ENCODE results near the gene GAB1.

DNA sequence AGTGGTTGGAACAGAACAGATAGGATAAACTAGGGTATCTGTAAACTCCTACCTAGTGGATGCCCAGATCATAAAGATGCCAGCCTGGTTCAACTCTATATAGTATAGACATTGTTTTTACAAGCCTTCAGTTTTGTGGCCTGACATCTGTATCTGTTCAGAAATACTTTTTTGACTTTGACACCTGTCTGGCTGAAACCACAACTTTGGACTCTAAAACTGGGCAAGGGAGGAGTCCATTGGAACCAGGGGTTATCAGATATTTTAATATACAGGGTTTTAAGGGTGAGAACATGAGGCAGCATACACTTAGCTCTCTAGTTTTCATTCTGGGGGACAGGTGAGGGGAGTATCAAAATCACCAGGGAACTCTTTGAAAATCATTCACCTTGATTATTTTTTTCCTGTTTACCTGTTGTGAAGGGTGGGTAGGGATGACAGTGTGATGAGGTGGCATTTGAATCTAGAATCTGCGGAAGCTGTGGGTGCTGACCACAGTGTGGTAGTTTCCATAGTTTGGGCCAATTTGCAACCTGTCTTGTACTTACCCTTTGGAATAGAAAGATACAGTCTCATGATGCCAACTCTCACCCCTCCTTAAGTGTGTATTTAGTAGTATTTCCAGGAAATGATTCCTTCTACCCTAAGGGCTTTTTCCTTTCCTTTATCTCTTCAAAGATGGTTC lies 20.6 kb downstream of the GAB1 start:
- TF ChIP-seq, protein P1, sequence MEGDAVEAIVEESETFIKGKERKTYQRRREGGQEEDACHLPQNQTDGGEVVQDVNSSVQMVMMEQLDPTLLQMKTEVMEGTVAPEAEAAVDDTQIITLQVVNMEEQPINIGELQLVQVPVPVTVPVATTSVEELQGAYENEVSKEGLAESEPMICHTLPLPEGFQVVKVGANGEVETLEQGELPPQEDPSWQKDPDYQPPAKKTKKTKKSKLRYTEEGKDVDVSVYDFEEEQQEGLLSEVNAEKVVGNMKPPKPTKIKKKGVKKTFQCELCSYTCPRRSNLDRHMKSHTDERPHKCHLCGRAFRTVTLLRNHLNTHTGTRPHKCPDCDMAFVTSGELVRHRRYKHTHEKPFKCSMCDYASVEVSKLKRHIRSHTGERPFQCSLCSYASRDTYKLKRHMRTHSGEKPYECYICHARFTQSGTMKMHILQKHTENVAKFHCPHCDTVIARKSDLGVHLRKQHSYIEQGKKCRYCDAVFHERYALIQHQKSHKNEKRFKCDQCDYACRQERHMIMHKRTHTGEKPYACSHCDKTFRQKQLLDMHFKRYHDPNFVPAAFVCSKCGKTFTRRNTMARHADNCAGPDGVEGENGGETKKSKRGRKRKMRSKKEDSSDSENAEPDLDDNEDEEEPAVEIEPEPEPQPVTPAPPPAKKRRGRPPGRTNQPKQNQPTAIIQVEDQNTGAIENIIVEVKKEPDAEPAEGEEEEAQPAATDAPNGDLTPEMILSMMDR (IDR thresholded peaks at IDR 0.05) = no peak
- TF ChIP-seq POLR2AphosphoS5 (IDR thresholded peaks at IDR 0.05) = peak in 1 of 4 donors; percentile 7
